GM21528 (cell line): ENCODE results near the gene RFX4.
"Not testable (repeated sequence)": the region's sequence is repeated elsewhere in the genome, so short reads cannot be mapped to it uniquely, and the experiment has no call there.

Source experiments
- ATAC-seq: cut with Tn5 transposase; IDR thresholded peaks from one replicate; pipeline ENCODE4 v1.9.1; 2021; ENCODE audit warnings: mild to moderate bottlenecking, moderate library complexity; ENCODE audit not compliant: unreplicated experiment, low FRiP score

Gene RFX4

DNA sequence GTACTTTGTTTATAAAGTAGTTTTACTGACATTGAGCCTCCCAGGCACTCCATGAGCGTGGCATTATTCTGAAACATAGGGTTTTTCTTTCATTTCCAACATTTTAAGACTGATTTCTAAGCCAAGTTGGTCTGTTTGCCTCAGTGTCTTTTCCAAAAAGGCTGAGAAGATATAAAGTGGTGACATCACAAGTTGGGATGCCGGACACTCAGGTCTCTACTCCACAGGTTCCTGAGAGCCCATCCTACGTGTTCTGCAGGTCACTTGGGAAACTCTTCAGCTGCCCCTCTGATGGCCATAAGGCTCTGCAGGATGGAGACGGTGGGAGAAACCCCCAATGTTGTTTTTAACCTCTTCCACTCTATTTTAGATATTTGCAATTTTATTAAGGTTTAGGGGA, 6.0 kb downstream of the RFX4 start:
- no peak for ATAC-seq

DNA sequence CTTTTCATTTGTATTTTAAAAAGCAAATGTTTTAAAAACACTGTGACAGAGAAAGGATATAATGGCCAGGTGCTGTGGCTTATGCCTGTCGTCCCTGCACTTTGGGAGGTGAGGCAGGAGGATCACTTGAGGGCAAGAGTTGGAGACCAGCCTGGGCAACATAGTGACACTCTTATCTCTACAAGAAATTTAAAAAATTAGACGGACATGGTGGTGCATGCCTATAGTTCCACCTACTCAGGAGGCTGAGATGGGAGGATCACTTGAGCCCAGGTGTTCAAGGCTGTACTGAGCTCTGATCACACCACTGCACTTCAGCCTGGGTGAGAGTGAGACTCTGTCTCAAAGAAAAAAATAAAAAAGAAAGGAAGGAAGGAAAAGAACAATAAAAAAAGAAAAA, 7.8 kb downstream of the RFX4 start:
- no peak for ATAC-seq

DNA sequence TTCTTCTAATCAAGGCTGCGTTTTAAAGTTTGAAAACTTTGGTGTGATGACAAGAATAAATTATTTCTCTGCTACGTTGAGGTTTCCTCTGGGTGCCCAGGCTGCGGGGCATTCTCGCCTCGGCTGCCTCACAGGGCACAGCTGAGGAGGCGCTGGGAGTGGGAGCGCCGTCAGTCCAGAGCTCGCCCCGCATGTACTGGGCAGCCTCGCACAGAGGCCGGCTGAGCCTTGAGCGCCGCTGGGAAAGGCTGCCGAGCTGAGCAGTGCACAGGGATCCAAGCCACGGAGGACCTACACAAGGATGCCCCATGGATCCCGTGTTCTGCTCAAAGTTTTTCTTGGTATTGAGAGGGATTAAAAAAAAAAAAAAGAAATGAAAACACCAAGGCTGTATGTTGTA, 11.6 kb downstream of the RFX4 start:
- ATAC-seq: no peak

DNA sequence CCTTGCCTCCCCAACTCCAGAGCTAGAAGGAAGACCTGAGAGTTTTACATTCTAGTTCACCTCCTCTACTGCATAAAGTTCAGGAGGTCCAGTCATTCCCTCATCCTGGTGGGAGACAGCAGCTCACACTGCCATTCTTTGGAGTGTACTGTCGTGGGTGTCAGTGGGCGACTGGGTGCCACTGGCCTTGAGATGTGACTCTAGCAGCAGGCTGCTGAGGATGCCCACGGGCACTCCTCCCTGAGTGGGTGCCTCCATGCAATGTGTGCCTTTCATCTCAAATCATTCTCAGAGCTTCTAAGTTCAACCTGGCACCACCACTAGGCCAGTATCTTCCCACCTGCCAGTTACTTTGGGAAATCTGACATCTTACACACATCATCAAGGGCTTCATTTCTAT, 12.5 kb downstream of the RFX4 start:
- ATAC-seq: no peak

DNA sequence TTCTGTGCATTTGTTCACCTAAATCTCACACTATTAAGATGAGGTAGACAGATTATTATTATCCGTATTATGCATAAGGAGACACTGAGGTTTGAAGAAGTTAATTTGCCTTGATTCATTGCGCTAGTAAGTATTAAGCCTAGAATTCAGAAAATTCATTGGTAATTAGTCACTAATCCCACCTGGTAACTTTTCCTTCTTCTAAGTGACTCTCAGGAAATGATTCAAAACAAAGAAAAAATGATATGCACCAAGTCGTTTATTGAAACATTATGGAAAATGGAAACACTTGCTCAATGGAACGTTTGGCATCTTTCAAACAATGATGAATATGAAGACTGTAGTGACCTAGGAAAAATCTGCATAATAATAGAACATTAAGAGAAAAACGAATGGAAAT, 15.2 kb downstream of the RFX4 start:
- no peak for ATAC-seq

DNA sequence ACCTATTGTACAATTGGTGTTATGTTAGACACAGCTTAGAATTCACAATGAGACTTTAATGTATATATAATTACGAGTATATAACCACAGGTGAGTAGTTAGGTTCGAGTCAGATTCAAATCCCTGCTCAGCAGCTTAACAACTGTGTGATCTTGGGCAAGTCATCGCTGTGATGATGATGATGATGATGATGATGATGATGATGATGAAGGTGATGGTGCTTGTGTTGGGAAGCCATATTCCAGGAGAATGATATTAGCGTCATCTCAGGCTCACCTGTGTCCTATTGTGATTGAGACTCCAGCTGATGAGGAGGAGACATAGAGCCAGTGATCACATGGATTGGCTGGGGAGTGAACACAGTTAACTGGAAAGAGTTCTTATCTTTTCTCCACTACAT, 16.5 kb downstream of the RFX4 start:
- no peak for ATAC-seq

DNA sequence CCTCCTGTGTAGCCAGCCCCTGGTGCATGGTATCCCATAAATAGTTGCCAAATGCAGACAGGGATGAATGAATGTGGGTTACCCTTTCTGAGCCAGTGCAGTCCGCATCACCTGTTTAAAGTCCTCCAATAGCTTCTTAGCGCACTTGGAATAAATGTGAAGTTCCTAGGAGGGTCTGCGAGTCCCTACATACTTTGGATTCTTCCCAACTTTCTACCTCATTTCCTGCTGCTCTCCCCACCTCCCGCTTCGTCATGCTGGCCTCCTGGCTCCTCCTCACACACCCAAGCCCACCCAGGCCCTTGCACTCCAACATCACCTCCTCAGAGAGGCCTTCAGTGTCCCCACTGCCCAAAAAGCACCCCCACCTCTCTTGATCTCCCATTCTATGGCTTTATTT, 17.7 kb downstream of the RFX4 start:
- ATAC-seq: no peak

DNA sequence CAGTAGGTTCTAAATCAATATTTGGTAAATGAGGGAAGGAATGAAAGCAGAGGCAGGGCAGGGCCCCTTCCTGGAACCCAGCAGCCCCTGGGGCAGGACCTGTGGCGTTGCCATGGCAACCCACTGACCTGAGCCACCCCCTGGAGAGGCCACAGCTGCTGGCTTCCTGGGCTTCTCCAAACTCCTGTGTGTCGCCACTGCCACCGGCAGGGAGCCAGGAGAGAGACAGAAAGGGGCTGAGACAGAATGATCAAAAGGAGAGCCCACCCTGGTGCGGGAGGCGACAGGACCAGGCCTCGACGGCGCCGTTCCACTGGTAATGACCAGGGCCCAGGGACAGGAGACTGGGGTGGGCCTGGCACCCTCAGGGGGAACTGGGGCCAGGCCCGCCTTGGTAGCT, 18.2 kb downstream of the RFX4 start:
- ATAC-seq: no peak

DNA sequence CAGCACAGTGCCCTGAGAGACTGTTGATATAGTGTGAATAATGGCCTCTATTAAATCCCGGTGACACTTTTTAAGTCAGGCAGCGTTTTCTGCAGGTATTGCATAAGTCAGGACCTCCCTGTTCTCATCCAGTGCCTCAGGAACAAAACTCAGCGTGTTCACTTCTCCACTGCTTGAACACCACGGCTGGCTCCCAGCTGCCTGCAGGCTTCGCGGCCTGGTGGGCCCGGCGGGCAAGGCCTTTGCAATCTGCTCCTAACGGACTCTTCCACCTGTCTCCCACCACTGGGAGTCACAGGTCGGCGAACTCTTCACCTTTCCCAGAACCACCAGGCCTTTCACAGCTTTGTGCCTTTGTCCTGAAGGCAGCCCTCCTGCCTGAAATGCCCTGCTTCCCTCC, 18.7 kb downstream of the RFX4 start:
- no peak for ATAC-seq

DNA sequence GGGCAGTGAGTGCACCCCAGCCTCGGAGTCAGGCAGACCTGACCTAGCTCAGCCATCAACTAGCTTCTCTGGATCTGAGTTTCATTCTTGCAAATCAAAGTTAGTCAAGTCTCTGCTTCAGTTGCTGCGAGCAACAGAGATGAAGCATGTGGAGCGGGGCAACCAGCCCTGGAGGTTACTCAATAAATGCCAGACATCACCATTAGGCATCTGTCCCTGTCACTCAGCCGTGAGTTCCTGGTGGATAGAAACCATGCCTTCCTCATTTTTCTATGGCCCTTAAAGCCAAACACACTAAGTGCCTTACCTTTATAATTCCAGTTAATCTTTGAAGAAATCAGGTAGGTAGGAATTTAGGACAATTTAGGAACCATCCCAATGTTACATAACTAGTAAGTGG, 19.3 kb downstream of the RFX4 start:
- no peak for ATAC-seq

DNA sequence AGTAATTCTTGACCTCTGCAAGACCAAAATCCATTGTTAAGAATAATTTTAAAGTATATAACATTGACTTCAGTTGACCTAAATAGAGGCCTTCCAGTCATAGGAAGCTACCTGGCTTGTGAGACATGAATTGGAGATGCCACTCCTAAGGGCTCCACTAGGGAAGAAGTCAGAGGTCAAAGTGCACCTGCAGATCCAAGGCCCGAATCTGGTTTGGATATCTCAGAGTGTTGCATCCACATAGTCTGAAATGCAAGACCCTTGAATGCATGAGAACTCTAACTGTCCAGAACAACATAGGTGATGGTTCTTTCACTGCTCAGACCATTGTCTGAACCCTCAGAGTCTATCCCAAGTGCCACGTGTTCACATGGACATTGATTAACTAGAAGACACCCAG, 22.4 kb downstream of the RFX4 start:
- no peak for ATAC-seq

DNA sequence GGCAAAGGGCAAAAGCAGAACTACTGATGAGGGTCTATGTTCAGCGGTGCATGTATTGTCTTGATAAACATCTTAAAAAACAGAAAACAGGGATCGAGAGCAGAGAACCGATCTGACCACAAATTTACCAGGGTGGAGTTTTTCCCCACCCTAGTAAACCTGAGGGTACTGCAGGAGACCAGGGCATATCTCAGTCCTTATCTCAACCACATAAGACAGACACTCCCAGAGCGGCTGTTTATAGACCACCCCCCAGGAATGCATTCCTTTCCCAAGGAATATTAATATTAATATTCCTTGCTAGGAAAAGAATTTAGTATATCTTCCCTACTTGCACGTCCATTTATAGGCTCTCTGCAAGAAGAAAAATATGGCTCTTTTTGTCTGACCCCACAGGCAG, 37.8 kb downstream of the RFX4 start:
- not testable (repeated sequence) for ATAC-seq

DNA sequence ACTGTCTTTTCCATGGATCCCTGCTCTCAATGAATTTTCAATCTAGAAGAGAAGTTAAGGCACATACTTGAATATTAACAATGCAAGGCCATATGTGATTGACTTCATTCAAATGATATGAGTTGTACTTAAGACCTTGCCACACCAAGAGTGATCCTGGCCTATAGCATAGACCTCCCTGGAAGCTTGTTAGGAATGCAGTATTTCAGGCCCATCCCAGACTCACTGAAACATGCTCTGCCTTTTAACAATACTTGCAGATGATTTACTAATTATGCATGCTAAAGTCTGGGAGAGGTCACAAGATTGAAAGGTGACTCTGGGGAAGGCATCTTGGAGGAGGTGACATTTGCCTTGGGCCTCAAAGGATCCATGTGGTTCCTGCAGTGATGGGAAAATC, 43.2 kb downstream of the RFX4 start:
- no peak for ATAC-seq

DNA sequence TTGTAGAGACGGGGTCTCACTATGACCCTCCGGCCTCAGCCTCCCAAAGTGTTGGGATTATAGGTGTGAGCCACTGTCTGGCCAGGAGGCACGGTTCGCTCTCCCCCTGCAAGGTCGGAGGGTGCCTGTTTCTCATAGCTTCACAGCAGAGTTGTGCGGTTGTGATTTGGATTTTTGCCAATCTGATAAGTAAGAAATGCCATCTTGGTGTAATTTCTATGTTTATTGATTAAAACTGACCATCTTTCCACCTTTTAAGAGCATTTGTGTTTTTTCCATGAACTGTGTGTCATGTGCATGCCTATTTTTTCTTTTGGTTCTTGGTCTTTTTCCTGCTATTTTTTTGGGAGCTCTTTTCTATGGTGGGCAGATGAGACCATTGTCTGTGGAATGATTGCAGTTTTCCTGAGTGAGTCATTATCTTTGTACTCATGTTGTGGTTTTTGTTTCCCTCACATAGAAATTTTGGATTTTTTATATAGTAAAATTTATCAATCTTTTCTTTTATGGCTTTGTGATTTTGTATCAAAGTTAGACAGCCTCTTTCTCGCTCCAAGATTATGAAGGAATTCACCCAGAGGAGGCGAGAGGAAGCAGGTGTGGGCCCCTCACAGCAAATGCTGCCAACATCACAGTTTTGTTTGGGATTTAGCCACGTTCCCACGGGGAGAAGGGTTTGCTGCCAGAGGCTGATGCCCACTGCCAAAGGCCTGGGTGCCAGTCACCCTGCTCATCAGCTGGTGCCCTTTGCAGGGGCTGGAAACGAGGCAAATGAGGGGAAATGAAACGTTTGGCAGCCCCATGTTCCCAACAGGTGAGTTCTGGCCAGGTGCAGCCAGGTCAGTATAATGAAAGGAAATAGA, 47.2 kb downstream of the RFX4 start:
- ATAC-seq: no peak

DNA sequence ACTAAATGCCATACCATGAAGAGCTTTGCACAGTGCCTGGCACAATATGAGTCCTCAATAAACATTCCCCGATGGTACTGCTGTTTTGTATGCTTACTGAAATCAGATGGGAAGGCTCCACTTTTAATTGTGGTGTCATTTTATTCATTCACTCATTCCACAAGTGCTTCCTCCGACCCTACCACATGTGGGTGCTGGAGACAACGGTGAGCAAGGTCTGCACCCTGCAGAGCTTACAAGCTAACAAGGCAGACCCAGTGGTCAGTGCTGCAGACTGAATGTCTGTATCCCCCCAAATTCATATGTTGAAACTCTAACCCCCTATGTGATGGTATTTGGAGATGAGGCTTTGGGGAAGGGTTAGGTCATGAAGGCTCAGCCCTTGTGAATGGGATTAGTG, 48.3 kb downstream of the RFX4 start:
- ATAC-seq: no peak

DNA sequence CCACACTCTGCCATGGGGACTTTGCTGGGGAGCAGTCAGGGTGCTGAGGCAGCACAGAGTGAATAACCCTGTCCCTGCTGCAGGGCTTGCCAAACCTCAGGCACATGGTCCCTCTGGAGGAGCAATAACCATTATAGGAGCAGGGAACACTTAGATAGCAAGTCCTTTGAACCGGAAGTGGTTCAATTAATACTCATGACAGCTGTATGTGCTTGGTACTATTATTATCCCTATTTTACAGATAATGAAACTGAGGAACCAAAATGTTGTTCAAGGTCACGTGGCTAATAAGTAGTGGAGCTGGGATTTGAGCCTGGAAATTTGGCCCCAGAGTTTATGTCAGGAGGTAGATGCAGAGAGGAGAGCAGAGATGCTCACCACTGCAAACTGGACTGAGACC, 49.0 kb downstream of the RFX4 start:
- no peak for ATAC-seq

DNA sequence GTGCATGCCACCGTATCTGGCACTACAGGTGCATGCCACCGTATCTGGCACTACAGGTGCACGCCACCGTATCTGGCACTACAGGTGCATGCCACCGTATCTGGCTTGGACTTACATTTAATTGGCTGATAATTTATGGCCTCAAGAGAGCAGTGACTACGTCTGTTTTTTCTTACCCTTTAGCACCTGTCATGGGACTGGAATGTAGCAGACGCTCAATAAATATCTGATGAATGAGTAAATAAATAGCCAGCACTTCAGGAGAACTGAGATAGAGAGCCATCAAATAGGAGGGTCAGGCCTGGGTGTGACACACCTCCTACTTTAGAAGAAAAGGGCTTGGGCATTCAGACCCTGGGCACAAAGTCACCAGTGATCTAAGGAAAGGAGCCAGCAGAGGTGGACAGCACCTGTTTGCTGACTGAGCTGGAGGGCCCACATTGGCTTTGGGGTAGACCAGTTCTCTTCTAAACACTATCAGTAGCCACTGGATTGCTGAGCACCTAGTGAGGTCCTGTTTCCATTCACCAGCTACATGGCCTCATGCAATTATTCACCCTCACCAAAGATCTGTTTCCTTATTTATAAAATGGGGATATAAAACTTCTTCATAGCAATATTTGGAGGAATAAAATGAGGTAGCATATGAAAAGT, 50.1 kb downstream of the RFX4 start:
- no peak for ATAC-seq

DNA sequence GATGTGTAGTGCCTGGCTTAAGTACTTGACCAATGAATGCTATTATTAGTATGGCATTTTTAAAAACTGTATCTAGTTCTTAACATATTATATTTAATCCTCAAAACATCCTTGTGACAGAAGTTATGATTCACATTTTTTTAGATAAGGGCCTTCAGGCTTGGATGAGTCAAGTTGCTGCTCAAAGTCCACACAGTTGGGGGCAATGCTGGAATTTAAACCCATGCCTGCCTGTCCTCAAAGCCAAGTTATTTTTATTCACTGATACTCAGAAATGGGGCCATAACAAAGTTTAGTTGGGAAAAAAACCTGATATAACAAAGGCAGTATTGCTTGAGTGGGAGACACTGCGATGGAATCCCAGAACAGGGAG, 50.6 kb downstream of the RFX4 start:
- ATAC-seq: no peak

DNA sequence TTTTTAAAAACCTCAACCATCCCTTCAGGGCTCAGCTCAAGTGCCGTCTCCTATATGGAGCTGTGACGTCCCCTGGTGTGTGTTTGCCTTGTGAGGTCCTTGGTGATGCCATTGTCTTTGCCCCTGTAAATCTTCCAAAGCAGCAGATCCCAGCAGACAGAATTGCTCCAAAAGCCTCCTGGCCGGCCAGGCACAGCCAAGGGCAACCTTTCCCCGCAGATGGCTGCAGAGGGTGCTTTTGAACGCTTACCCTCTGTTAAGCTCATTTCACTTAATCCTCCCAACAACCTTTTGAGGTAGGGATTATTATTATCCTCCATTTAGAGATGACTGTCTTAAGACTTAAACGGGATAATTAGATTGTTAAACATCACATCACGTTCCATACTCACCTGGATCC, 51.4 kb downstream of the RFX4 start:
- ATAC-seq: no peak

DNA sequence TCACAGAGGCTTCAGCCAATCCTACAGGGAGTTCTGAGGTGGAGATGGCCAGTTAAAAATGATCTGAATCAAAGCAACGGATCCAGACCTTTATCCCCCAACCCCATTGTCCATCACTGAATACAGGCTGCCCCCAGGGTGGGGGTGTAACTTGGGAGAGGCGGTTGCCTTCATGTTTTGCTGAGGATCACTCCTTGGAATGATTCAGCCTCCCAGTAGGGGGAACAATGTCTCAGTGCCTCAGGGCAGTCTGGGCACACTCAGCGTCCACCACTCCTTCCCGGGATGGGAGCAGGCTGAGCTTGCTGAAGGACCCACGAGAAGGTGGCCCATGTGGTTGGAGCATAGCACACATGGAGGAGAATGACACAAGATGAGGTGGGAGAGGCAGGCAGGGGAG, 60.2 kb downstream of the RFX4 start:
- no peak for ATAC-seq

DNA sequence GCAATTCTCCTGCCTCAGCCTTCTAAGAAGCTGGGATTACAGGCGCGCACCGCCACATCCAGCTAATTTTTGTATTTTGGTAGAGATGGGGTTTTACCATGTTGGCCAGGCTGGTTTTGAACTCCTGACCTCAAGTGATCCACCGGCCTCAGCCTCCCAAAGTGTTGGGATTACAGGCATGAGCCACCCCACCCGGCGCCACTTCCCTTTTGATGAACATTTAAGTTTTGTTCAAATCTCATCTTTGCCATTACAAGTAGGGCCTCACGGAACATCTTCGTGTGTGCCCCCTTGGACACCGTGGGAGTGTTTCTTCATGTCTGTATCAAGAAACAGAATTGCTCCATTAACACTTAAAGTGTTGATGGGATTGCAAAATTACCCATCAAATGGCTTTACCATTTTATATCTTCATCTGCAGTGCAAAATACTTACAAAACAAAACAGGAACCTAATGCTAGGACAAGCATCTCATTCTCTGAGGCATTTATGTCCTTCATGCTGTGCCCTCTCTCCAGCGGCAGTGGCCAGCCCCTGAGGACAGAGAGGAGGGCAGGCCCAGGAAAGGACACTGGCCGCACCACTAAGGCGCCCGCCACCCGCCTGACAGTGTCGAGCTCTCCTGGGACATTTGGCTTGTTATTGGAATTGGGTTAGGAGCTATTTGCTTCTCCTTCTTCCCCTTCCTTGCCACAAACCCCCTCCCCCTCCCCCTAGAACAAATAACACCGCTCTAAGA, 61.7 kb downstream of the RFX4 start:
- ATAC-seq: no peak

DNA sequence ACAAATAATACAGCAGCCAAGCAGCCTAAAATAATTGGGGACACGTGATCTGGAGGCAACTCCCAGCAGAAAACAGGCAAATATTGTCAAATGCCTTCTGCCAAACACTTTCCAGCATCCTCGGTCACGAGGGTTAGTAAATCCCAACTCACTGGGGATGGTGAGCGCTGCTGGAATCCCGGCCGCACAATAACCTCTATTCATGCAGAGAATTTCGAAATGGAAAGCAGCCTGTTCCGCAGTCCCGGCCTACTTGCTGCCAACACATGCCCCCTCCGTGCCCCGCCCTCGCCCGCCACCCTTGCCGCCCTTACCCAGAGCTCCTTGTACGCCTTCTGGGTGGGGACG, 62.2 kb downstream of the RFX4 start:
- ATAC-seq: no peak
